ENCODE results near the gene LDB3.

DNA sequence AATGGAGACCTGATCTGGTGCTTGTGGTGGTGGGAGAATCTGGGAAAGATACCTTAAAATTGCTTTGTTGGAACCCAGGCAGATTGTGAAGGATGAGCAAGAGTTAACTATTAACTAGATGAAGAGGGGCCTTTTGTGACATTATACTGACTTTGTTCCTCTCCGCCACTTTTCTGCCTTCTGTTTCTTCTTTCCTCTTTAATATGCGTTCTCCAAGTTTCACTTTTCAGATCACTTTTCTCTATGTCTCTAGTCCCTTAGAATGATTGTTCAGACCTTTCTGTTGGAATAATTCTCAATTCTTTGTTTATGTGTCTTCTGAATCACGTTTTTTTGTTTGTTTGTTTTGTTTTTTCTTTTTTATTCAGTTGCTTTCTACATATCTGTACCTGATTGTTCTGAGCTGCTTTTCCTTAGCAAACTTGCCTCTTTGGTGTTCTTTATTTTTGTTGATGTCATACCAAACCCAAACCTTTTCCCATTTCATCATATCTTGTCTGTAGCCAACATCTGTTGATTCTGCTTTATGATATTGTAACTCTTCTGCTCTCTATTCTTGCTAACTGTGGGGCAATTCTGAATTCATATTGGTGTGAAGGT lies 90.9 kb downstream of the LDB3 start:
- TF ChIP-seq, protein P1, sequence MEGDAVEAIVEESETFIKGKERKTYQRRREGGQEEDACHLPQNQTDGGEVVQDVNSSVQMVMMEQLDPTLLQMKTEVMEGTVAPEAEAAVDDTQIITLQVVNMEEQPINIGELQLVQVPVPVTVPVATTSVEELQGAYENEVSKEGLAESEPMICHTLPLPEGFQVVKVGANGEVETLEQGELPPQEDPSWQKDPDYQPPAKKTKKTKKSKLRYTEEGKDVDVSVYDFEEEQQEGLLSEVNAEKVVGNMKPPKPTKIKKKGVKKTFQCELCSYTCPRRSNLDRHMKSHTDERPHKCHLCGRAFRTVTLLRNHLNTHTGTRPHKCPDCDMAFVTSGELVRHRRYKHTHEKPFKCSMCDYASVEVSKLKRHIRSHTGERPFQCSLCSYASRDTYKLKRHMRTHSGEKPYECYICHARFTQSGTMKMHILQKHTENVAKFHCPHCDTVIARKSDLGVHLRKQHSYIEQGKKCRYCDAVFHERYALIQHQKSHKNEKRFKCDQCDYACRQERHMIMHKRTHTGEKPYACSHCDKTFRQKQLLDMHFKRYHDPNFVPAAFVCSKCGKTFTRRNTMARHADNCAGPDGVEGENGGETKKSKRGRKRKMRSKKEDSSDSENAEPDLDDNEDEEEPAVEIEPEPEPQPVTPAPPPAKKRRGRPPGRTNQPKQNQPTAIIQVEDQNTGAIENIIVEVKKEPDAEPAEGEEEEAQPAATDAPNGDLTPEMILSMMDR (conservative IDR thresholded peaks at IDR 0.05; ENCODE audit: low read depth, low read length), result no peak
- TF ChIP-seq, protein P2, sequence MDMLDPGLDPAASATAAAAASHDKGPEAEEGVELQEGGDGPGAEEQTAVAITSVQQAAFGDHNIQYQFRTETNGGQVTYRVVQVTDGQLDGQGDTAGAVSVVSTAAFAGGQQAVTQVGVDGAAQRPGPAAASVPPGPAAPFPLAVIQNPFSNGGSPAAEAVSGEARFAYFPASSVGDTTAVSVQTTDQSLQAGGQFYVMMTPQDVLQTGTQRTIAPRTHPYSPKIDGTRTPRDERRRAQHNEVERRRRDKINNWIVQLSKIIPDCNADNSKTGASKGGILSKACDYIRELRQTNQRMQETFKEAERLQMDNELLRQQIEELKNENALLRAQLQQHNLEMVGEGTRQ (IDR thresholded peaks at IDR 0.05; ENCODE audit: low read depth, low read length), result no peak
- TF ChIP-seq POLR2A (IDR thresholded peaks at IDR 0.05; ENCODE audit: low read depth, low read length) (no peak), RAD21 (IDR thresholded peaks at IDR 0.05; ENCODE audit: low read length) (no peak), CHD1 (IDR thresholded peaks at IDR 0.05; ENCODE audit: low read depth, low read length) (no peak), RFX5 (IDR thresholded peaks at IDR 0.05; ENCODE audit: low read depth, low read length) (no peak), SMC3 (IDR thresholded peaks at IDR 0.05; ENCODE audit: low read depth, low read length) (no peak), BHLHE40 (IDR thresholded peaks at IDR 0.05; ENCODE audit: low read depth, low read length) (no peak), RCOR1 (IDR thresholded peaks at IDR 0.05; ENCODE audit: insufficient replicate concordance, low read length) (no peak), NFE2L2 (IDR thresholded peaks at IDR 0.05; ENCODE audit: low read depth, low read length) (no peak), CEBPB (IDR thresholded peaks at IDR 0.05; ENCODE audit: low read depth, low read length) (peak; percentile 12; the same call in 1 of the 2 replicates), FOS (IDR thresholded peaks at IDR 0.05; ENCODE audit: low read depth, low read length) (no peak)
- TF ChIP-seq, protein P3, sequence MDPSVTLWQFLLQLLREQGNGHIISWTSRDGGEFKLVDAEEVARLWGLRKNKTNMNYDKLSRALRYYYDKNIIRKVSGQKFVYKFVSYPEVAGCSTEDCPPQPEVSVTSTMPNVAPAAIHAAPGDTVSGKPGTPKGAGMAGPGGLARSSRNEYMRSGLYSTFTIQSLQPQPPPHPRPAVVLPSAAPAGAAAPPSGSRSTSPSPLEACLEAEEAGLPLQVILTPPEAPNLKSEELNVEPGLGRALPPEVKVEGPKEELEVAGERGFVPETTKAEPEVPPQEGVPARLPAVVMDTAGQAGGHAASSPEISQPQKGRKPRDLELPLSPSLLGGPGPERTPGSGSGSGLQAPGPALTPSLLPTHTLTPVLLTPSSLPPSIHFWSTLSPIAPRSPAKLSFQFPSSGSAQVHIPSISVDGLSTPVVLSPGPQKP (IDR thresholded peaks at IDR 0.05; ENCODE audit: borderline replicate concordance, low read depth, low read length), result no peak

All from IMR-90 (cell line).